GM18867 (cell line): ENCODE data around the gene SLX4IP.
A peak's percentile ranks its signal among the peaks of the same experiment; 100 is the strongest.
"Not testable (repeated sequence)": the region's sequence is repeated elsewhere in the genome, so short reads cannot be mapped to it uniquely, and the experiment has no call there.

Source experiments
- ATAC-seq: cut with Tn5 transposase; IDR thresholded peaks from one replicate; pipeline ENCODE4 v1.9.1; 2021; ENCODE audit warnings: mild to moderate bottlenecking, moderate library complexity; ENCODE audit not compliant: unreplicated experiment

Gene SLX4IP

DNA sequence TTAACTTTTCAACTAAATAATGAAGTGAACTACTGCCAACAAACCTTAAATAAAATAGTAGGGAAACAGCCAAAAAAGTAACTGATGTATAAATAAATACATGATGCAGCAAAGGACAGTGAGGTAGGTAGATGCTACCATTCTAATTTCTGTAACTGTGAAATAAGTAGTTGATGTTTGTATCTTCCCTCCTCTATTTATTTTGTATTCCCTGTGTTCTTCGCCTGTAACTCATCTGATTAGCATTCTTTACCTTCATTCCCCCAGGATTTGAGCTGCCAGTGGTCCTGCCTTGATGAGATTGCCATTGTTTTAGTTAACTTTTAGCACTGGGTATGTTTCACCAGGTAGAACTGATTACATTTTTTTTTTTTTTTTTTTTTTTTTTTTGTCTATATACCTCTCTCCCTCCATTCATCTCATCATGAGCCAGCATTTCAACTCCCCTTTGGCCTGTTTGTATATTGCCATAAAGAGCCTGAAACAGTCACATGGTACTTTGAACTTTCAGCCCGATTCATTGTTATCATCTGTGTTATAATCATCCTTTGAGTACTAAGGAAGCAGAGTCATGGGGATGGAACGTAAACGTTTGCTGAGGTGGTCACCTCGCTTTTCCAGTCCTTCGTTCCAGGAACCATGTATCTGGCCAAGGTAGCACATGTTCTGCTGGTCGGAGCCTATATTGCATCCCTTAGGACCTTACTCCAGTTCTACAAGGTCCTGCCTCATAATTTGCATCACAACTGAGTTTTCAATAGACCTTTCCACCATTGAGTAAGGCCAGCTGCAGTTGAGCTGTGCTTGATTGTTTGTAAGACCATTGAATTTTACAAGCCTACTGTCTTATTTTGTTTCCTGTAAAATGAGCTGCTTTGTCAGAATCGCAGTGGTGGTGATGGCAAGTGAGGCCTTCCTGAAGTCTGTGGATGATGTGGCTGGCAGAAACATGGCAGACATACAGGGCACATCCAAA is 131.1 kb downstream of the SLX4IP start:
- no peak for ATAC-seq

DNA sequence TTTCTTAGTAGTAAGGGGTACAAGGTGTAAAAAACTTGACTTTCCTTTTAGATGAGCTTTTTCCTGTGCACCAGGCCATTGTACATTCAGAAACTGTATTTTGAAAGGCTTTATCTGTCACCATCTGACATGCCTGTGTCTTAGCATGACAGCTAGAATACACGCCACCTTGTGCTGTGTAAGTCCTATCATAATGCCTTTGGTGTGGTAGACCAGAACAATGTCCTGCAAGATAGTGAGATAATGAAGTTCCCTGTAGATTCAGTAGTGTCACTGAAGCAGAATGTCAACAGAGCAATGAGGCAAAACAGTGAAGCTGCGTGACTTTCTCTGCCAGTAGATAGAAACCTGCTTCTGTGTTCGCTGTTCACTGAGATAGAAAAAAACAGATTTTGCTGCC is 132.9 kb downstream of the SLX4IP start:
- ATAC-seq, result no peak

DNA sequence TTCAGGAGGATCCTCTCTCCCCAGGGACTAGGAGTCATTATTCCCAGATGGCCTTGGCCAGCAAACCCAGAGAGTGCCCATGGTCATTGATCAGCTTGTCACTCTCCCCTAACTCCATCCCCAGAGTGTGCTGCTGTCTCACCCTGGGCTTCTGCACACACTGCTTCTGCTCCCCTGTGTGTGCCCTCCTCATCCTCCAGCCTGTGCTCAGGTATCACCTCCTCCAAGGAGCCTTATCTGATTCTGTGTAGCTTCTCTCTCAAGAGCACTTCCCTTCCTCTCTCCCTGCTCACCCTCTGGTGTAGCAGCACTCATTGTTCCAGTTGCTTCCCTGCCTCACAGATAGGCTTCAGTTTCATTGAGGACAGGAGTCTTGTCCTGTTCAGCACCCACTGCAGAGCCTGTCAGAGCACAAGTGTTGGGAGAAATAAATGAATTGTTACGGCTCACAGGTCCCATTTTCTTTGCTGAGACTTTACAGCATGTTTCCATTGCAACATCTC is 136.3 kb downstream of the SLX4IP start:
- ATAC-seq, result no peak

DNA sequence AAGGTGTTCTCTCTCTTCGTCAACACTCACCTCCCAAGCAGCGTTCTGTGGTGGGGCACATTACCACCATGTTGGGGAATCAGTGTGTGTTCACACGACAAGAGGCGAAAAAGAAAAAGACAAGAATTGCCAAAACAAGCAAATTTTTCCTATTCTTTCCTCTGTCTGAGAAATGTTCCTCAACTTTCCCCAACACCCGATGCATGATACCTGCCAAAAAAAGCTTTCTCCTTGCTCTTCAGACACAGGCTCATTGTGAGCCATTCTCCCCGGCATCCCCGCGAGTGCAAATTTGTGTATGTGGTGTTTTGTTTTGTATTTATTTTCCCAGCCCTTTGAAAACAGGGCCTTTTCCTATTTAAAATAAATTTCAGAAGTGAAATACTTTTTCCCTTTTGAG is 137.7 kb downstream of the SLX4IP start:
- no peak for ATAC-seq

GRCh38 chr20:10573273-10573950 is 138.3 kb downstream of the SLX4IP start:
- no peak for ATAC-seq

DNA sequence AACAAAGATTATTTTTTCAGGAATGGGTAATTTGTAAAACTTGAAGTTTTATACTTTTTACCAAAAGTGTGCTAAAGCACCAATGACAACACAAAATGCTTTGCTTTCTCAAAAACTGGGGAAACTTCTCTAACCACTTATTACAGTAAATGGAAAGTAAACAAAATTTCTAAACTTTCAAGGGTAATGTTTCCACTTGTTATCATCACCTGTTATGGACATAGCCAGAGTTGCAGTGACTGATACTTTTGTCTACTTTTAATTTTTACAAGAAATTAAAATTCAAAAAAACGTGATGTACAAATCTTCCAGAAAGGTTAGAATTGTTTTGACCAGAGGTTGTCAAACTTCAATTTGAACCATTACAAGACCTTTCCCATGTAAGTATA is 138.8 kb downstream of the SLX4IP start:
- ATAC-seq, result no peak

DNA sequence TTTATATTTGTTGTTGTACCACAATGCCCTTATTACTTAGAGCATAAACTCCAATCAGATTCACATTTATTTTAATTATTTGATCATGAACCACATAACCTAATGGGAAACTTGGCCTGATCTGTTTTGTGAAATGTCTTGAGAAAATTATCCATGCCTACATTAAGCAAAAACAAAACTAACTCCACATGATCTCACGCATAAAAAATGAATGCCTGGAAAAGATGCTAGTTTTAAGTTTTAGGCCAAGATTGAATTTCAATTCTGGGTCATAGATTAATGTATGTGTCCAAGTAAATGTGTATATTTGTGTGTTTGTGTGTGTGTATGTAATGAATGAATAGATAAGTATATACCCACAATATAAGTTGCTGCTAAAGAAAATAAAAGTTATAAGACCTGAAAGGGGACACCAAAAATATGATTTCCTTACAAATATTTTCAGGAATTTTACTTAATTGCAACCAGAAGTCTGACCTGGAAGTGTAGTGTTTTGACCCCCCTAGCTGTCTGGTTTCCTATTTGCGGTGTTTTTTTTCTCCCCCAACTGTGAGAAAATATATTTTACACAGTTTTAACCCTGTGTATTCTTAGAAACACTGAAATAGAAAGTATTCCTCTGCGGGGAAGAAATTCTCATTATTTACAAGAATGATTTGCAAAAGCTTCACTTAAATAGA is 141.4 kb downstream of the SLX4IP start:
- no peak for ATAC-seq

GRCh38 chr20:10577648-10578047 is 142.5 kb downstream of the SLX4IP start:
- no peak for ATAC-seq

DNA sequence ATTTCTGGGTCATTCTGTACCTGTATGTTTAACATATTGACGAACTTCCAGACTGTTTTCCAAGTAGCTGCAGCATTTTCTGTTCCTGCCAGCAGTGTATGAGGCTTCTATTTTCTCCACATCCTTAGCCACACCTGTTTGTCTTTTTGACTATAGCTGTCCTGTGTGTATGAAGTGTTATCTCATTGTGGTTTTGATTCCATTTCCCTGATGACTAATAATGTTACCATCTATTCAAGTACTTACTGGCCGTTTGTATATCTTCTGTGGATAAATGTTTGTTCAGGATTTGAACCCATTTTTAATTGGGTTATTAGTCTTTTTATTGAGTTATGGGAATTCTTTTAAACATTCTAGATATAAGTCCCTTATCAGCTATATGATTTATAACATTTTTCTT is 143.5 kb downstream of the SLX4IP start:
- ATAC-seq, result peak; percentile 64

- ATAC-seq, result no peak
Observed at GRCh38 chr20:10579942-10580341, 144.8 kb downstream of the SLX4IP start.

- no peak for ATAC-seq
Observed at GRCh38 chr20:10580700-10581099, 145.6 kb downstream of the SLX4IP start.

DNA sequence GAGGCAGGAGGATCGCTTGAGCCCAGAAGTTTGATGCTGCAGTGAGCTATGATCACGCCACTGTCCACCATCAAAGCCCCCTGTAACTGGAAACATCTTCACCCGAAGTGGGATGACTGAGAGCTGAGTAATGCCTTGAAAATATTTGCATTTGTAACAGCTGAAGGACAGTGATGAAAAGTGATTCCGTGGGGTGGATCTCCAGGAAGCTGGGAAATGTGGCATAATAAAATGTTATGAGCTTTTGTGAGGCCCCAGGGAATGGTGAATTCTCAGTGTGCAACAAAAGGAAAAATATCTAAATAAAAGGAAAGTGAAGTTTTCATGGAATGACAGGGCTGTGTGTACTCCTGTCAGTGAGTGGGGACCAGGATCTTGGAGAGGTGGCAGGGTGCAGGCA is 146.7 kb downstream of the SLX4IP start:
- ATAC-seq, result no peak

GRCh38 chr20:10584371-10584770 is 149.3 kb downstream of the SLX4IP start:
- ATAC-seq, result no peak

DNA sequence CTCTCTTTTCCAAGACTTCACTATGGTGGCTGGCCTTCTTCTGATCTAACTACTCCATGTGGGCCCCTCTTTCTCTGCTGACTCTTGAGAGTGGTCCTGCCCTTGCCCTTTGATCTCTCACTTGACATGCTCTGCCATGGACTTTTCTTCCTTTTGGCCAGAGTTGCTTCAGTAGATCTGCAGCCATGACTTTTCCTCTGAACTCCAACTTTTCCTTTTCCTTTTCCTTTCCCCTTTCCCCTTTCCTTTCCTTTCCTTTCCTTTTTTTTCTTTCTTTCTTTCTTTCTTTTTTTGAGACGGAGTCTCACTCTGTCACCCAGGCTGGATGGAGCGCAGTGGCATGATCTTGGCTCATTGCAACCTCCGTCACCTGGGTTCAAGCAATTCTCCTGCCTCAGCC is 150.2 kb downstream of the SLX4IP start:
- ATAC-seq, result no peak

GRCh38 chr20:10586296-10586695 is 151.2 kb downstream of the SLX4IP start:
- no peak for ATAC-seq

- not testable (repeated sequence) for ATAC-seq
Observed at GRCh38 chr20:10590446-10590845, 155.3 kb downstream of the SLX4IP start.

GRCh38 chr20:10590950-10591671 is 156.0 kb downstream of the SLX4IP start:
- ATAC-seq, result no peak

GRCh38 chr20:10591946-10592521 is 156.9 kb downstream of the SLX4IP start:
- no peak for ATAC-seq

DNA sequence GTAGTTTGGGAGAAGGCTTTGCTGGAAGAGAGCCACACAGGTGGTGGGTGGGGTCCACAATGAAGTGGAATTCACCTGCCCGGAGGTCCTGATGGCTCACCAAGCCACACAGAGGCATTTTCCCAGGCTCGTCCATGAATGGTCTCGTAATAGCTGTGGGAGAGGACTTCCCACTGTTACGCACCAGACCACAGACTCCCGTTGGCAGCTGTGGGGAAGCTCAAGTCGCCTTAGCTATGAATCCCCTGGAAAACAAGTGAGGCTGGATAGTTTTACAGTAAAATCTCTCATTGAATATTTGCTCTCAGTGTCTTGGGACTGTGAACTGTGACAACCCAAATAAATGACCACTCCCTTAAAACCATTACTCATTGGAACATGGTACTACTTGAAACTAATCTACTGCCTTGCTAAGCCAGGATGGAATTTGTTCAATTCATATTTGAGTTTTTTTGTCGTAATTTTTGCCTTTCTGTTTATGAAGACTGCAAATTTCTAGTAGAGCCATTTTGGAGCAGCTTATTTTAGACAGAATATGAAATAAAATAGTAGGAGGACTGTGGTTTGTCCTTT is 159.3 kb downstream of the SLX4IP start:
- no peak for ATAC-seq

GRCh38 chr20:10595266-10595665 is 160.2 kb downstream of the SLX4IP start:
- no peak for ATAC-seq
